Stomach (tissue), 9 donors: Measurements from ENCODE around the gene SLMAP. TPM values are rescaled to one million over a fixed set of nuclear protein-coding genes. Genes with fewer than 3 reads are reported as not detected.

Experiments
- DNase-seq, 2 donors: peaks; one replicate each; pipeline versions ENCODE4 v3.0.0 to v3.0.0-alpha.2; 2013 to 2019
- H3K27ac ChIP-seq, 5 donors: fragments of 200-600 bp in 4 of 5; sonication (generic) in 4 of 5; one replicate each; pipeline ENCODE4 v1.5.1; 2013 to 2019; ENCODE audit warnings: mild to moderate bottlenecking in 1 of 5, moderate library complexity in 1 of 5
- H3K27me3 ChIP-seq, 3 donors: fragments of 200-600 bp; sonication (generic); one replicate each; pipeline ENCODE4 v1.5.1; 2017 to 2019; ENCODE audit warnings: mixed run types in 1 of 3
- H3K36me3 ChIP-seq, 4 donors: fragments of 200-600 bp; sonication (generic); 1 replicate in 3 of 4; 2 replicates in 1 of 4; pipeline ENCODE4 v1.5.1; 2016 to 2019
- H3K4me1 ChIP-seq, 4 donors: fragments of 200-600 bp; sonication (generic); one replicate each; pipeline ENCODE4 v1.5.1; 2016 to 2019
- H3K4me3 ChIP-seq, 4 donors: fragments of 200-600 bp; sonication (generic) in 3 of 4; one replicate each; pipeline ENCODE4 v1.5.1; 2016 to 2019; ENCODE audit warnings: mild to moderate bottlenecking in 1 of 4
- H3K9me3 ChIP-seq, 4 donors: fragments of 200-600 bp; sonication (generic); one replicate each; pipeline ENCODE4 v1.5.1; 2016 to 2019
- CTCF ChIP-seq, 7 experiments: fragments of 450-650 bp in 4 of 7; fragments of 200-600 bp in 3 of 7; sonication (generic) in 3 of 7; IDR thresholded peaks; one replicate each; pipeline ENCODE4 v1.5.1; 2016 to 2019; ENCODE audit warnings: antibody characterized with exemption in 7 of 7, control low read depth in 2 of 7, mild to moderate bottlenecking in 1 of 7
- EP300 ChIP-seq: sonication (generic); formaldehyde crosslinking; IDR thresholded peaks from one replicate; pipeline ENCODE4 v1.6.1; 2017; ENCODE audit warnings: antibody characterized with exemption
- POLR2A ChIP-seq, 4 donors: fragments of 450-650 bp; IDR thresholded peaks; one replicate each; pipeline ENCODE4 v1.6.1; 2016; ENCODE audit warnings: antibody characterized with exemption in 4 of 4, control low read depth in 2 of 4, mild to moderate bottlenecking in 1 of 4, moderate library complexity in 1 of 4
- POLR2AphosphoS5 ChIP-seq, 3 donors: sonication (generic); formaldehyde crosslinking; IDR thresholded peaks; one replicate each; pipeline ENCODE4 v1.6.1; 2016; ENCODE audit warnings: antibody characterized with exemption in 3 of 3
- WGBS, 5 donors: extraction: QIAGEN DNeasy Blood & Tissue Kit in 3 of 5; methylation state at CpG; one replicate each; pipeline versions ENCODE4 v1.1.5 to v1.1.7; 2013 to 2018; 5-methylcytosine and 5-hydroxymethylcytosine counted together
- intact Hi-C: fragments of 100-400 bp; cut with DNase I; formaldehyde crosslinking; loops from one replicate; pipeline ENCODE4 v1.15.1; 2023; ENCODE audit warnings: low total_unique reads
- polyA plus RNA-seq, 3 donors: library from polyadenylated mRNA; stranded (reverse); fragments of 200-250 nt; gene quantifications; one replicate each; pipeline ENCODE4 v1.2.3, GENCODE V29; 2013
- total RNA-seq, 5 donors: library from RNA; depleted of rRNA; stranded (reverse); fragments of >200 nt; gene quantifications; one replicate each; pipeline versions ENCODE4 v1.1.0 to v1.2.3, GENCODE V29; 2014 to 2016
- donor health status: healthy with polysubstance abuse.
- donor health status: Bipolar disorder and iron deficiency.
- donor health status: healthy.

The SLMAP gene
- total and polyA plus RNA-seq, 8 donors: 23.9 to 534 (median 133) TPM

GRCh38 chr3:57840473-57840872, 84.4 kb downstream of the SLMAP start:
- no peaks in the 10 kb centered on the region for H3K9me3 ChIP-seq
- H3K4me1 ChIP-seq: peaks cover 0 to 22% (median 5%) of the 10 kb centered on the region in 4 donors
- 83 to 98% (median 92%) methylated on average over 1 of the region's 1 CpG for WGBS, 5 donors
- intact Hi-C loops: no loop called here
- no peak for TF ChIP-seq POLR2A (IDR thresholded peaks at IDR 0.05)
- TF ChIP-seq CTCF (IDR thresholded peaks at IDR 0.05): no peak
- TF ChIP-seq POLR2AphosphoS5 (IDR thresholded peaks at IDR 0.05): no peak
- TF ChIP-seq EP300: no peak
- no peaks in the 10 kb centered on the region for H3K27me3 ChIP-seq
- DNase-seq: no peak
- no peaks in the 10 kb centered on the region for H3K36me3 ChIP-seq
- H3K4me3 ChIP-seq: no peak overlapping the region
- no peak overlapping the region for H3K27ac ChIP-seq

- no peak overlapping the region for H3K4me3 ChIP-seq
- no peak overlapping the region for H3K27ac ChIP-seq
- intact Hi-C loops: no loop called here
- WGBS, 5 donors: 58 to 69% (median 66%) methylated on average over 2 of the region's 2 CpGs
- H3K9me3 ChIP-seq: no peaks in the 10 kb centered on the region
- TF ChIP-seq CTCF (IDR thresholded peaks at IDR 0.05): no peak
- no peak for TF ChIP-seq POLR2A (IDR thresholded peaks at IDR 0.05)
- TF ChIP-seq EP300: no peak
- no peak for TF ChIP-seq POLR2AphosphoS5 (IDR thresholded peaks at IDR 0.05)
- DNase-seq: no peak
- H3K27me3 ChIP-seq: no peaks in the 10 kb centered on the region
- H3K4me1 ChIP-seq: peaks cover 0 to 17% (median 5%) of the 10 kb centered on the region in 4 donors
- H3K36me3 ChIP-seq: peaks cover 0 to 7% (median 2%) of the 10 kb centered on the region in 4 donors
Observed at GRCh38 chr3:57841818-57842217, 85.7 kb downstream of the SLMAP start.

DNA sequence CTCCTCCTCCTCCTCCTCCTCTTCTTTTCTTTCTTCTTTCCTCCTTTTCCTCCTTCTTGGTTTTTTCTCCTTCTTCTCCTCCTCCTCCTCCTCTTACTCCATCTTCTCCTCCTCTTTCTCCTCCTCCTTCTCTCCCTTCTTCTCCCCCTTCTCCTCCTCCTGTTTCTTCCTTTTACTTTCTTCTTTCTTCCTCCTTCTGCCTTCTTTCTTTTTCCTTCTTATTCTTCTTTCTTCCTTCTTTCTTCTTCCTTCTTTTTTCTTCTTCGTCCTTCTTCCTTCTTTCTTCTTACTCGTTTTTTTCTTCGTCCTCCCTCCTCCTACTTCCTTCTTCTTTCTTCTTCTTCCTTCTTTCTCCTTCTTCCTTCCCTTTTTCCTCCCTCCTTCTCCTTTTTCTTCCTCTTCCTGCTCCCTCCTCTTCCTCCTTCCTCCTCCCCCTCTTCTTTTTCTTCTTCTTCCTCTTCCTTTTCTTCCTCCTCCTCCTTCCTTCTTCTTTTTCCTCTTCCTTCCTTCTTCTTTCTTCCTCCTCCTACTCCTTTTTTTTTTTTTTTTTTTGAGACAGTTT, 92.1 kb downstream of the SLMAP start:
- no peak for DNase-seq
- peaks cover 0 to 10% (median 0%) of the 10 kb centered on the region in 4 donors for H3K4me1 ChIP-seq
- H3K27ac ChIP-seq: no peak overlapping the region
- no peaks in the 10 kb centered on the region for H3K27me3 ChIP-seq
- H3K36me3 ChIP-seq: peaks cover 0 to 32% (median 26%) of the 10 kb centered on the region in 4 donors
- TF ChIP-seq EP300 (no peak), POLR2A (IDR thresholded peaks at IDR 0.05) (no peak), CTCF (IDR thresholded peaks at IDR 0.05) (no peak), POLR2AphosphoS5 (IDR thresholded peaks at IDR 0.05) (no peak)
- H3K9me3 ChIP-seq: no peaks in the 10 kb centered on the region
- H3K4me3 ChIP-seq: no peak overlapping the region
- intact Hi-C loops: no loop called here
- WGBS, 5 donors: 60 to 89% (median 83%) methylated on average over 3 of the region's 3 CpGs

- TF ChIP-seq CTCF (IDR thresholded peaks at IDR 0.05) (no peak), EP300 (no peak), POLR2AphosphoS5 (IDR thresholded peaks at IDR 0.05) (no peak), POLR2A (IDR thresholded peaks at IDR 0.05) (no peak)
- WGBS, 5 donors: 91 to 97% (median 95%) methylated on average over 6 of the region's 6 CpGs
- Histone ChIP-seq H3K4me1 (peaks cover 0 to 10% (median 0%) of the 10 kb centered on the region in 4 donors), H3K9me3 (no peaks in the 10 kb centered on the region), H3K27me3 (no peaks in the 10 kb centered on the region), H3K4me3 (no peak overlapping the region), H3K36me3 (peaks cover 0 to 42% (median 32%) of the 10 kb centered on the region in 4 donors), H3K27ac (no peak overlapping the region)
- DNase-seq: no peak
- intact Hi-C loops: no loop called here
Observed at GRCh38 chr3:57851304-57851703, 95.2 kb downstream of the SLMAP start.
